GM19328 (cell line): Measurements from ENCODE around the gene TBC1D14.

Experiments used
- ATAC-seq: cut with Tn5 transposase; IDR thresholded peaks from one replicate; pipeline ENCODE4 v1.9.1; 2021; ENCODE audit warnings: mild to moderate bottlenecking, moderate library complexity; ENCODE audit not compliant: unreplicated experiment

The TBC1D14 gene, protein sequence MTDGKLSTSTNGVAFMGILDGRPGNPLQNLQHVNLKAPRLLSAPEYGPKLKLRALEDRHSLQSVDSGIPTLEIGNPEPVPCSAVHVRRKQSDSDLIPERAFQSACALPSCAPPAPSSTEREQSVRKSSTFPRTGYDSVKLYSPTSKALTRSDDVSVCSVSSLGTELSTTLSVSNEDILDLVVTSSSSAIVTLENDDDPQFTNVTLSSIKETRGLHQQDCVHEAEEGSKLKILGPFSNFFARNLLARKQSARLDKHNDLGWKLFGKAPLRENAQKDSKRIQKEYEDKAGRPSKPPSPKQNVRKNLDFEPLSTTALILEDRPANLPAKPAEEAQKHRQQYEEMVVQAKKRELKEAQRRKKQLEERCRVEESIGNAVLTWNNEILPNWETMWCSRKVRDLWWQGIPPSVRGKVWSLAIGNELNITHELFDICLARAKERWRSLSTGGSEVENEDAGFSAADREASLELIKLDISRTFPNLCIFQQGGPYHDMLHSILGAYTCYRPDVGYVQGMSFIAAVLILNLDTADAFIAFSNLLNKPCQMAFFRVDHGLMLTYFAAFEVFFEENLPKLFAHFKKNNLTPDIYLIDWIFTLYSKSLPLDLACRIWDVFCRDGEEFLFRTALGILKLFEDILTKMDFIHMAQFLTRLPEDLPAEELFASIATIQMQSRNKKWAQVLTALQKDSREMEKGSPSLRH

GRCh38 chr4:6909113-6909969 is at the start of gene TBC1D14:
TBC1D14 (plus strand) TSS chr4:6909826; CDS start chr4:6923390, 13,564 bp downstream.
- ATAC-seq, result peak; percentile 87

GRCh38 chr4:6868386-6868785 is 41.2 kb upstream of the TBC1D14 start:
- ATAC-seq, result no peak

- no peak for ATAC-seq
These were observed 39.7 kb upstream of the TBC1D14 start for GRCh38 chr4:6869944-6870343.

GRCh38 chr4:6873291-6873690 is 36.3 kb upstream of the TBC1D14 start:
- ATAC-seq, result no peak

DNA sequence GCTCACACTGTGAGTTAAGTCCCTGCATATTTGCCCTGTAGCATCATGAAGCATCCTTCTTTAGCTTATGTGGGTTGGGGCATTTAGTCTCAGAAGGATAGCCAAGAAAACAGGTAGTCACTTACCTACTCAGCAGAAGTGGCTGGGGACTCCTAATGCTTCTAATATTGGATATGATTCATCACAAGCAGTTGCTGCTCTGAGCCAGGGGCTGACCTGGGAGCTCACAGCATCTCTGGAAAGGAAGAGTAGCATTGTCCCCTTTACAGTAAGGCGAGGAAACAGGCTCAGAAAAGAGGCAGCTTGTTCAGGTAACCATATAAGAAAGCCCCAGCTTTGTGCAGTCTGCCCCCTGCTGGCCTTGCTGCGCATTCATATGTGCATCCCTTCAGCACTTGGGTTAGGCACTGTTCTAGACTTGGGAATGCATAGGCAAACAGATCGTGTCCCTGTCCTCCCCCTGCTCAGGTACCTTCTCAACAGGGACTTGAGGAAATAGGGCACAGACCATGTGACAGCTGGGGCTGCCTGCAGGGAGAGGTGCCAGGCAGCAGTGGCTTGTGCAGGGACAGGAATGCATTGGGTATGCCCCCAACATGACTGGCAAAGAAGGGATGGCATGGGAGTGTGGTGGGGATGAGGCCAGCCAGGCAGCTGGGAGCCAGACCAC is 35.7 kb upstream of the TBC1D14 start:
- ATAC-seq, result no peak

- ATAC-seq, result no peak
These were observed 34.6 kb upstream of the TBC1D14 start for GRCh38 chr4:6874981-6875380.

GRCh38 chr4:6875431-6875831 is 34.2 kb upstream of the TBC1D14 start:
- ATAC-seq, result no peak

- ATAC-seq, result no peak
These were observed 33.2 kb upstream of the TBC1D14 start for GRCh38 chr4:6876440-6876839.

DNA sequence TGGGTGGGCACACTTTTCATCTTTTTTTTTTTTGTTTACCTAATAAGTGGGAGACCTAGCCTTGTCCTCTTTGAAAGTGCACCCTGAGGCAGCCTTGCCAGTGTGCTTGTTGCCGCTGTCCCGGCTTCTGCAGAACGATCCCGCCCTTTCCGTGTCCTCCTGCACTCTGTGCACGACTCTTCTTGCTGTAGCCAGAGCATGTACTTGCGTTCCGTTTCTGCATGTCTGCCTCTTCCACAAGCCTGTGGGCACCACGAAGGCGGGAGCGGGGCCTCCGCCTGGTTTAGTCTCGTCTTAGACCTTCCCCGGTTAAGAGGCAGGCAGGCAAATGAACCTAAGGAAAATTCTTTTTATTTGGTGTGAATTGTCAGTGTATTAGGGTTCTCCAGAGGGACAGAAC is 32.6 kb upstream of the TBC1D14 start:
- no peak for ATAC-seq

DNA sequence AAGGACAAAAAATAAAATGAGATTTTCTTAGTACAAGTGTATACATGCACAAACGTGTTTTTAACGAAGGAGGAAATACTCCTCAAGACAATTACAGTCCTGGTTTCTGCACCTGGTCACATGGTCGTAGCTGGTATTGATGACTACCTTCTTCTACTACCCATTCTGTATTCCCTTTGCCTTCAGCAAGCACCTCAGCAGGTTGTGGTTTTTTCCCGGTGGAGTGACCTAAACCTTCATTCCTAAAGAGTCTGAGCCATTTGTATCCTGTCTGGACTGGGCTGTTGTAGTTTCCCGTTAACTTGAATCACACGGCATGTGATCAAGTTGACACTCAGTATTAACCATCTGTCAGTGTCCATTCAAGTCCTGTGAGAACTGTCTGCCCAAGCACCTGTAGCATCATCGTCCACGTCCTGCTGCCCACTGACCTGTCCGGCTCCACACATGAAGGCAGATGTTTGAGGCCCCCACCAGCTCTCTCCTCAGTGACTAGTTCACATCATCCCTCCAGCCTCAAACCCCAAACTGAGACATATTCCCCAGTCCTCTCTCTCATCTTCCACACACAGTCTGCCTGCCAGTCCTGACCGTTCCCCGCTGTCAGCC is 31.1 kb upstream of the TBC1D14 start:
- ATAC-seq, result no peak

DNA sequence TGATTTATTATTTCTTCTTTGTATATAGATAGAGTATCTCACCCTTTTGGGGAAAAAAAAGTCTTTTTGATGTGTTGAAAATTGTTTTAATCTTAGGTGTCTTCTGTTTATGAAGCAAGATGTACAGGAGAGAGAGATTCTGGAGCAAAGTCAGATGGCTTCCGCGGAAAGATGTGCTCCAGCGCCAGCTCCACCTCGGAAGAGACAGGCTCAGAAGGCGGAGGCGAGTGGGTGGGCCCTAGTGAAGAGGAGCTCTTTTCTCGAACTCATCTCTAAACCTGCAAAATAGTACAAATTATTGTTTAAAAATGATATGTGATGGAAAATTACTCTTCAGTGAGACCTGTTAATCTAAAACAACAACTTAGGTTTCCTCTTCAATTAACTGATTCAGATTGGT is 28.9 kb upstream of the TBC1D14 start:
- no peak for ATAC-seq

DNA sequence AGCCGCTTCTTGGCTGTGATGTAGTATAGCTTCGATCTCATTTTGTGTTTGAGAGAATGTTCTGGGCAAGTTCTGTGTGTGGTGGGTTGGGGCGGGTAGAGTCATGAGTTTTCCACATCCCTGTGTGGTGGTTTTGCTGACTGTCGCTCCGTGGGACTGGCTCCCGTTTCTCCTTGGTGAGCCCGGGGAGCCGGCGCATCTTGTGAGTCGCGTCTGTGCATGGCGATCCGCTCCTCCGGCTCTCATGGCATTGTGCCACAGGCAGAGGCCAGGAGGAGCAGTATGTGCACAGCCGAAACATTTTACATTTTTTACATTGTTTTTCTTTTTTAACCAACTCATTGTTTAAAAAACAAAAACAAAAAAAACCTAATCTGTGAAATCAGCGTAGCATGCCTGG is 27.7 kb upstream of the TBC1D14 start:
- no peak for ATAC-seq

- ATAC-seq, result no peak
These were observed 25.2 kb upstream of the TBC1D14 start for GRCh38 chr4:6884341-6884870.

GRCh38 chr4:6885953-6886557 is 23.6 kb upstream of the TBC1D14 start:
- ATAC-seq, result no peak

GRCh38 chr4:6886886-6887285 is 22.7 kb upstream of the TBC1D14 start:
- no peak for ATAC-seq

GRCh38 chr4:6887591-6888371 is 21.8 kb upstream of the TBC1D14 start:
- ATAC-seq, result no peak

- ATAC-seq, result no peak
These were observed 21.0 kb upstream of the TBC1D14 start for GRCh38 chr4:6888506-6889071.

GRCh38 chr4:6889101-6889735 is 20.4 kb upstream of the TBC1D14 start:
- no peak for ATAC-seq
